GM12872 (cell line): ENCODE results near the gene TDP2.

Experiments used
- TF ChIP-seq, protein P1 (sequence below): IDR thresholded peaks from 3 replicates; pipeline ENCODE4 v1.5.1; 2011; ENCODE audit warnings: low read depth, mild to moderate bottlenecking, low read length, moderate library complexity; ENCODE audit not compliant: insufficient read depth

Gene TDP2

DNA sequence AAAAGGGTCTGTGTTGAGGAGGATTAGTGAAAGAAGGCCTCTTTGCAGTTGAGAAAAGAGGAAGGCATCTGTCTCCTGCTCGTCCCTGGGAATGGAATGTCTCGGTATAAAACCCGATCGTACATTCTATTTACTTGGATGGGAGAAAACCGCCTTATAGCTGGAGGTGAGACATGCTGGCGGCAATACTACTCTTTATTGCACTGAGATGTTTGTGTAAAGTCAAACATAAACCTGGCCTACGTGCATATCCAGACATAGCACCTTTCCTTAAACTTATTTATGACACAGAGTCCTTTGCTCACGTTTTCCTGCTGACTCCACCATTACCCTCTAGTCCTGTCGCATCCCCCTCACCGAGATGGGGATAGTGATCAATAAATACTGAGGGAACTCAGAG lies 4.5 kb downstream of the TDP2 start:
- TF ChIP-seq, protein P1, sequence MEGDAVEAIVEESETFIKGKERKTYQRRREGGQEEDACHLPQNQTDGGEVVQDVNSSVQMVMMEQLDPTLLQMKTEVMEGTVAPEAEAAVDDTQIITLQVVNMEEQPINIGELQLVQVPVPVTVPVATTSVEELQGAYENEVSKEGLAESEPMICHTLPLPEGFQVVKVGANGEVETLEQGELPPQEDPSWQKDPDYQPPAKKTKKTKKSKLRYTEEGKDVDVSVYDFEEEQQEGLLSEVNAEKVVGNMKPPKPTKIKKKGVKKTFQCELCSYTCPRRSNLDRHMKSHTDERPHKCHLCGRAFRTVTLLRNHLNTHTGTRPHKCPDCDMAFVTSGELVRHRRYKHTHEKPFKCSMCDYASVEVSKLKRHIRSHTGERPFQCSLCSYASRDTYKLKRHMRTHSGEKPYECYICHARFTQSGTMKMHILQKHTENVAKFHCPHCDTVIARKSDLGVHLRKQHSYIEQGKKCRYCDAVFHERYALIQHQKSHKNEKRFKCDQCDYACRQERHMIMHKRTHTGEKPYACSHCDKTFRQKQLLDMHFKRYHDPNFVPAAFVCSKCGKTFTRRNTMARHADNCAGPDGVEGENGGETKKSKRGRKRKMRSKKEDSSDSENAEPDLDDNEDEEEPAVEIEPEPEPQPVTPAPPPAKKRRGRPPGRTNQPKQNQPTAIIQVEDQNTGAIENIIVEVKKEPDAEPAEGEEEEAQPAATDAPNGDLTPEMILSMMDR: no peak

DNA sequence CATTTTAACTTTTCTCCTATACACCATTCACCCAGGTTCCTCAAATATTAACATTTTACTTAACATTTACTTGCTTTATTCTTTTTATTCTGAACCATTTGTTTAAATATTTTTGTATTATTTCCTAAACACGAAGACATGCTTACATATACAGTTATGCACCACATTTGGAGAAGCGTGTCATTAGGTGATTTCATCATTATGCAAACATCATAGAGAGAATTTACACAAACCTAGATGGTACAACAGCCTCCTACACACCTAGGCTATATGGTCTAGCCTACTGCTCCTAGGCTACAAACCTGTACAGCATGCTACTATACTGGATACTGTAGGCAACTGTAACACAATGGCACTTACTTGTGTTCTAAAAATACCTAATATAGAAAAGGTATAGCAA lies 6.6 kb downstream of the TDP2 start:
- TF ChIP-seq, protein P1: no peak

DNA sequence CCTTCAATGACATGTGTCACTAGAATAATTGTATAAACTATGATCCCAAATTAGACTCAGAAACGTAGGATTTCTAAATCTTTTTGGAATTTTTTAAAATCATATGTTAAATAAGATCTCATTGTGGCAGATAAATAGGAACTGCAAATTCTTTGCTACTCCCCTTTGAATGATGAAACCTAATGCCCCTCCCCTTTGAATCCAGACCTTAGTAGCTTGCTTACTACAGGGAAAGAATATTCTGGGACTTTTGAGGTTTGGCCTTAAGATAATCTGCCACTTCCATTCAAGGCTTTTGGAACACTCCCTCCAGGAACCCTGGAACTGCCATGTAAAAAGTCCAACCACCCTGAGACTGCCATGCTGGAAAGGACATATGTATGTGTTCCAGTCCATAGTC lies 7.1 kb downstream of the TDP2 start:
- TF ChIP-seq, protein P1: no peak

DNA sequence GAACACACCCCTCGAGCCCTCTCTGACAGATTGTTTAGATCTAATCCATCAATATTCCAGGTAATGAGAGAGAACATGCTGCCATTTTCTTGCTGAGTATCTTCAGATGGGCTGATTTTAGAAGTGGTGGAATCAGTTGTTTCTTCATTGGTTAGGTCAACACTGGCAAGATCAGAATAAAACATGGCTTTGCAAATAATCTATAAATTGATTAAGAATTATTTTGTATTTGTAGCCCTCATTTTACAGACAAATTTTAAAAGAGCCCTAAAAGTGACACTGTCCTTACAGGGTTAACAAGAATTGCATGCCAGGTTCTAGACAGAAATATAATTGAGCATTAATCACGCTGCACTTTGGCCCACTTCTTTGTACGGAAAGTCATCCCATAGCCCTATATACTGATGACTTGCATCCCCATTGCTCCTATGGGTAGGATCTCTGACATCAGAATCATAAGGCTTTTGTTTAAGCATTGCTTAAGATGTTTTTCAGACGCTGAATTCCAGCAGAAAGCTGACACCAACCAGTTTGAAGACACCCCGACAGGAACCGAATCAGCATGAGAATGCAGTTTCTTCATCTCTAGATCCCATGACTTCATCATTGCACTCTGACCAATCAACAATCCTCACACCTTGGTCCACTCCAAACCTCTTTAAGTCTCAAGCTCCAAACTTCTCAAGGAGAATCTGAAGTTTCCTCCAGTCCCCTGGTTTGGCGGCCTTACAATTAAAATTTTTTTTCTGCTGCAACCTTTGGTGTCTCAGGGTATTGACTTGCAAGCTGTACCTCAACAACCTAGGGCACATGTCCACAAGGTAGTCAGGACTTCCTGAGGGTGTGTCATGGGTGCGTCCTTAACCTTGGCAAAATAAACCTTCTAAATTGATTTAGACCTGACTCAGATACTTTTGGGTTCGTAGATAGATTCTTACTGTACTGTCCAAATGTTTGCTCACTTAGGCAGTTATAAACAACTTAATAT lies 7.8 kb downstream of the TDP2 start:
- TF ChIP-seq, protein P1: no peak

DNA sequence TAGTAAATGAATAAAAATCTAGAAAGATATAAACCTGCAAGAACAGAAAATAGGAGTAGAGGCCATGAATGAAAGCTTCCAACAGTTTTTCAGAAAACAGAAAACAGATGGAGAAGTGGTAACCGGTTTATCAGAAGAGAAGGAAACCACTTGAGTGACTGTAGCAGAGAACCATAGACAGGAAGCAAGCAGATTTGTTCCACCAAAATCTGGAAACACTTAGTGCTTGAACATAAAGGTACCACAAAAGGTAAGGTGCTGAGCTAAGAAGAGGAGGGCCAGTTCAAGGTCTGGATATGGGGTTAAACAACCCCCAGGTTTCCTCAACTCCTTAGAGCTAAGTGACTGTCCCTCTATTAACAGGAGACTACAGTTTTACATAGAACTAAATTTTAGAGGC lies 11.5 kb downstream of the TDP2 start:
- TF ChIP-seq, protein P1: no peak

DNA sequence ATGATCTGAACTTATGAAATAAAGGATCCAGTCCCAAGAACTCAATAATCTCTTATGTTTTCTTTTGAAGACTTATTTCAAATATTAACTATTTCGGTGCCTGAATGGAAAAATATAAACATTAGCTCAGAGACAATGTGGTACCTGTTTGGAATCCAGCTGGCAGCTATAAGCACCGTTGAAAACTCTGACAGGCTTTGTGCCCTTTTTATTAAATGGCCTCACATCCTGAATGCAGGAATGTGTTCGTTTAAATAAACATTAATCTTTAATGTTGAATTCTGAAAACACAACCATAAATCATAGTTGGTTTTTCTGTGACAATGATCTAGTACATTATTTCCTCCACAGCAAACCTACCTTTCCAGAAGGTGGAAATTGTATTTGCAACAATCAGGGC lies 16.3 kb downstream of the TDP2 start:
- TF ChIP-seq, protein P1: no peak

DNA sequence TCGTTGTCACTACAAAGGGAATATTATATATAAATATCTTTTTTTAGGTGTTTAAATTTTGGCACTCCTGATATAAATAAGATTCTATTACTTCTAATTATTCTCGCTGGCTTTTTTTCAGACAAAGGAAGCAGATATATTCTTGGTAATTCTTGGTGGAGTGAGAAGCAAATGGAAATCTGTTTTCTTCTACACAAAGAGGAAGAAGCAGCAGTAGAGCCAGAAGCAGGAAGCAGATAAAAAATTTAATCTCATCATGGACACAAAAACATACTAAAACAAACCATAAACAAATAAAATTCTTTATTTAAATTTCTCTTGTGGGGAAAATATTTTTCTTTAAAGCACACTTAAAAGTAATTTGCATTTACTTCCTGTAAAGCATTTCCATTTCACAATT lies 17.0 kb downstream of the TDP2 start:
- TF ChIP-seq, protein P1: no peak
